OCI-LY1 (cell line): Measurements from ENCODE around the gene CCL4.

ENCODE experiments used
- EZH2 ChIP-seq: fragments of 200-600 bp; sonication (generic), shearing (Covaris generic); IDR thresholded peaks from 2 replicates; pipeline ENCODE4 v1.8.0; 2017; ENCODE audit warnings: borderline replicate concordance, mixed run types, mild to moderate bottlenecking, antibody characterized with exemption, low read length, moderate library complexity, mixed read lengths
- TF ChIP-seq, protein P1 (sequence below): fragments of 200-600 bp; sonication (generic), shearing (Covaris generic); IDR thresholded peaks from 2 replicates; pipeline ENCODE4 v1.5.1; 2017; ENCODE audit warnings: mild to moderate bottlenecking, antibody characterized with exemption, low read length, moderate library complexity, mixed read lengths

- TF ChIP-seq, protein P1, sequence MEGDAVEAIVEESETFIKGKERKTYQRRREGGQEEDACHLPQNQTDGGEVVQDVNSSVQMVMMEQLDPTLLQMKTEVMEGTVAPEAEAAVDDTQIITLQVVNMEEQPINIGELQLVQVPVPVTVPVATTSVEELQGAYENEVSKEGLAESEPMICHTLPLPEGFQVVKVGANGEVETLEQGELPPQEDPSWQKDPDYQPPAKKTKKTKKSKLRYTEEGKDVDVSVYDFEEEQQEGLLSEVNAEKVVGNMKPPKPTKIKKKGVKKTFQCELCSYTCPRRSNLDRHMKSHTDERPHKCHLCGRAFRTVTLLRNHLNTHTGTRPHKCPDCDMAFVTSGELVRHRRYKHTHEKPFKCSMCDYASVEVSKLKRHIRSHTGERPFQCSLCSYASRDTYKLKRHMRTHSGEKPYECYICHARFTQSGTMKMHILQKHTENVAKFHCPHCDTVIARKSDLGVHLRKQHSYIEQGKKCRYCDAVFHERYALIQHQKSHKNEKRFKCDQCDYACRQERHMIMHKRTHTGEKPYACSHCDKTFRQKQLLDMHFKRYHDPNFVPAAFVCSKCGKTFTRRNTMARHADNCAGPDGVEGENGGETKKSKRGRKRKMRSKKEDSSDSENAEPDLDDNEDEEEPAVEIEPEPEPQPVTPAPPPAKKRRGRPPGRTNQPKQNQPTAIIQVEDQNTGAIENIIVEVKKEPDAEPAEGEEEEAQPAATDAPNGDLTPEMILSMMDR, result no peak
- no peak for TF ChIP-seq EZH2
Measured at GRCh38 chr17:36070427-36070826, 33.2 kb upstream of the CCL4 start.
